LHCN-M2 (cell line): ENCODE data around the gene FAM149A. TPM values are rescaled to one million over a fixed set of nuclear protein-coding genes. Genes with fewer than 3 reads are reported as not detected.

Experiments used
- DNase-seq: peaks from one replicate; pipeline ENCODE4 v3.0.0-alpha.2; 2012; ENCODE audit warnings: low read depth
- total RNA-seq: library from RNA; depleted of rRNA; stranded (reverse); fragments of >200 nt; gene quantifications from 2 replicates; pipeline ENCODE4 v1.2.3, GENCODE V29; 2014

The FAM149A gene
- total RNA-seq, 1 experiment from 2014 or later, result 1.3 TPM

- peak; percentile 12 for DNase-seq
Observed at GRCh38 chr4:186105647-186106321, 1.3 kb downstream of the FAM149A start.

DNA sequence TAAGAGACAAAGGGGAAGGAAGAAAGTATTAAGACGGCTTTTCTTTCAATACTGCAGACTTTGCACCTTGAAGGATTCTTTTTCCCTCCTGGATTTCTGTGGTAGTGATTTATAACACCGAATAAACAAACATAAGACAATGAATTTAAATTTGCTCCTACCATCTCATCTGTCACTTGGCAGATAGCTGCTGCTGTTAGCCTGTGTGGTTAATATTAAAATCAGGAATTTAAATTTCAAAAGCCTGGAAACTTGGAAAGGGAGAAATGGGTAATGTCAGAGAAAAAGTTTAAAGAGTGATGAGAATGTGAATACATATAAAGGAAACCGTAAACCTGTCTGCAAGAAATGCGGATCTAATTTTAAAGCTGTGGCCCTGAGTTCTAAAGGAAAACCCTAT lies 3.4 kb downstream of the FAM149A start:
- no peak for DNase-seq

GRCh38 chr4:186108391-186108790 lies 3.9 kb downstream of the FAM149A start:
- no peak for DNase-seq

DNA sequence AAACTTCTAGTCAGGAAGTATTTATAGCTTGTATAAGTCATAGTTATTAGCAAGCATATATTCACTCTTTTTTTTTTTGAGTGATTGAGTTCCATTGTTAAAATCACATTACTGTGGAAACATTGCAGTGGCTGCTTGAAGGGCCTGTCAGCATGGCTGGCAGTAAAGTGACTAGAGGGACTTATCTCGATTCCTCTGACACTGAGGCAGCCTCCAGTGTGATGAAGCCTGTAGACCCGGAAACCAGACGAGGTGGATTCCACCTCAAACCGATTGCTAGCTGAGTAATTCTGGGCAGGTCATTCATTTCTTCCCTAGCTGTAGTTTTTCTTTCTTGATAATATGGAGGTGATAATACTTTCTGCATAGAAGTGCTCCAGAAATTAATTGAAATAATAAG lies 4.7 kb downstream of the FAM149A start:
- no peak for DNase-seq

DNA sequence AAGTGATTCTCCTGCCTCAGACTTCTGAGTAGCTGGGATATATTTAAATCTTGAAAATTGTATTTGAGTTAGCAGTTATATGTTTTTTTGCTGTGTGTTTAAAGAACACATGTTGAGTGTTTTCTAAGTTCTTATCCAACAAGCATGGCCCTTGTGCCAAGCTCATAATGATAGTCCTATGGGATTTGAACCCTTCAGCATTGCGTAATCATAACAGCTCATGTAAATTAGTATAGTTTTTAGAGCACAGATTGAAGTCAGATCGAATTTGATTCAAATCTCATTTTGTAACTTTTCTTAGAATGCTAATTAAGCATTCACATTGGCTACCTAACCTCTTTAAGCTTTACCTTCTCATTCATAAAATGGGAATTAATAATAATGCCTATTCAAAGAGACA lies 12.2 kb downstream of the FAM149A start:
- DNase-seq, result no peak

- DNase-seq, result peak; percentile 3
Observed at GRCh38 chr4:186118582-186118981, 14.1 kb downstream of the FAM149A start.

DNA sequence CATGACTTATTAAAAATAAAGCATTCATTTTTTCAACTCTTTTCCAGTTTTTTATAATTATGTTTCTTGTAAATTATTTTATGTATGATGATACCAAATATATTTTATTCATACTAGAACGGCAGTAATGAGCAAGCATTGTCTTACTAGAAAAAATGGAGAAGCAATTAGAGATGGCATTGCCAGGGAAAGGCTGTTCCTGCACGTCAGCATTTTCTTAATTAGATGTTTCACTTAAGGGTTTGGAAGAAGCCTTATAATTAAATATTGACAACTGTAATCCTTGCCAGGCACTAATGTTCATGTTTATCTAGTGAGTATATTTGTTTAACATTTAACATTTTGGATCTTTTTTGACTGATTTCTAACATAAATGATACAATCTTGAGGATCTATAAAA lies 16.6 kb downstream of the FAM149A start:
- no peak for DNase-seq

GRCh38 chr4:186128842-186129241 lies 24.3 kb downstream of the FAM149A start:
- DNase-seq, result no peak

GRCh38 chr4:186131935-186132334 lies 27.4 kb downstream of the FAM149A start:
- DNase-seq, result no peak

- DNase-seq, result no peak
Observed at GRCh38 chr4:186132577-186133242, 28.2 kb downstream of the FAM149A start.

DNA sequence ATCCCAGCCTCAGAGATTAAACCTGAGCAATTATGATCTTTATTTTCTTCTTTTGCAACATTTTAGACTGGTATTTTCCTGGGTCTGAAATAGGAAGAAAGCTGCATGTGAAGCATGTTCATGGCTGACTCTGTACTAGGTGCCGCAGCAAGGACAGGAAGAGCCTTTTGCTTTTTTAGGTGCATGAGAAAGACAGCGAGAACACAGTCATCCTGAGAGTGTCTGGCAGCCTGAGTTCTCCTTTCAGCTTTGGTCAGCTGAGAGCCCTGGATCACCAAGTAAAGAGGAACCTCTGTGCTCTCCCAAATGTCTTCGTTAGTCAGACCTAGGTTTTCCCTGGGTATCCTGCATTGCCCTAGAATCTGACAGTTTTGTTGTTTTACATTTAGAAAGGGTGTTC lies 29.8 kb downstream of the FAM149A start:
- no peak for DNase-seq

GRCh38 chr4:186134861-186135260 lies 30.4 kb downstream of the FAM149A start:
- no peak for DNase-seq

DNA sequence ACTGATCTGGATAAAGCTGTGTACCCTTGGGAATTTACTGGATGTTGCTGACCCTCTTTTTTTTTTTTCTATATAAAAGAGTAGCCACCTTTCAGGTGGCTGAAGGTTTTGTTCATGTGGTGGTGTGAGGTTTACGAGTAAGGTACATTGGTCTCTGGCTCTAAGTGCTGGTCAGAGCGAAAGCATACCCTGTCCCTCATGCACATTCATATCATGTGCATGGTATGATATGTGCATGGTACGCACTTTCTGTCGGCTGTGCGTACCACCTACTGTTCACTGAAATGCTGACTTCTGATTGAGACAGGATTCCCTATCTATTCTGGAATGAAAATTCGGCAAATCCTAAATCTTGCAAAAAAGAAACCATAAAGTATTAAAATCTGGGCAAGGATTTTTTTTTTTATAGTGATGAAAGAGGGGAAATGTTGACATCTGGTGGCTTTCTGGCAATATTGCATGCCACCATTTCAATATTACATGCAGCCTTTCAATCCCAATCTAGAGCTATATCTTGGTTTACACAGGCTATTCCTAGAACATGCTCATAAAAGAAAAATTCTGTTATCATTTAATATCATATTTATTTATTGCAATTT lies 32.8 kb downstream of the FAM149A start:
- DNase-seq, result peak; percentile 19

- DNase-seq, result peak; percentile 44
Observed at GRCh38 chr4:186144198-186144945, 39.9 kb downstream of the FAM149A start.

DNA sequence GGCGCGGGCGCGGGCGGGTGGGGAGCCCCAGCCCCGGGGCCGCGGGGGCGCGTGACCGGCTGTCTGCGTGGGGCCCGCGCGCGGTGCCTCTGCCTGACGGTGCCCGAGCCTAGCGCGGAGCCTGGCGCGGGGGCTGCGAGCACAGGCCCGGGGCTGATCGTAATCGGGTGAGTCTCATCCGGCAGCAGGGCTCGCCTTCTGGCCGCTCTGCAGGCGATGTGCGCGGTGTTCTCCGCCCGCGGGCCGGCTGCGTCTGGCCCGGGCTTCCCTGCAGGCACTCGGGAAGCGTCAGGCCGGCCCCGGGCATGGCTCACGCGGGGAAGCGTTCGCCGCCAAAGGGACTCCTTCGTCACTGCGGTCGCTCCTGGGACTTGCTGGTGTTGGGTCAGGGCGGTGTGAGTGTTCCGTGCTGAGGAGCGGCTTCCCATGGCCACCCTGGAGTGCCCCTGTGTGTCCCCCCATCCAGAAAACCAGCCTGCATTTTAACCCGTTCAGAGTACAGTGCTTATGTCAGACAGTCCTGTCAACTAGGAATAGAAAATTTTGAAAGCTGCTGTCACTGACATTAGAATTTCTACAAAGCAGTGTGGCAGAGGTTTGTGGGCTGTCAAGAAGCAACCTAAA lies 40.6 kb downstream of the FAM149A start:
- peak; percentile 37 for DNase-seq

- no peak for DNase-seq
Observed at GRCh38 chr4:186146458-186146857, 42.0 kb downstream of the FAM149A start.

DNA sequence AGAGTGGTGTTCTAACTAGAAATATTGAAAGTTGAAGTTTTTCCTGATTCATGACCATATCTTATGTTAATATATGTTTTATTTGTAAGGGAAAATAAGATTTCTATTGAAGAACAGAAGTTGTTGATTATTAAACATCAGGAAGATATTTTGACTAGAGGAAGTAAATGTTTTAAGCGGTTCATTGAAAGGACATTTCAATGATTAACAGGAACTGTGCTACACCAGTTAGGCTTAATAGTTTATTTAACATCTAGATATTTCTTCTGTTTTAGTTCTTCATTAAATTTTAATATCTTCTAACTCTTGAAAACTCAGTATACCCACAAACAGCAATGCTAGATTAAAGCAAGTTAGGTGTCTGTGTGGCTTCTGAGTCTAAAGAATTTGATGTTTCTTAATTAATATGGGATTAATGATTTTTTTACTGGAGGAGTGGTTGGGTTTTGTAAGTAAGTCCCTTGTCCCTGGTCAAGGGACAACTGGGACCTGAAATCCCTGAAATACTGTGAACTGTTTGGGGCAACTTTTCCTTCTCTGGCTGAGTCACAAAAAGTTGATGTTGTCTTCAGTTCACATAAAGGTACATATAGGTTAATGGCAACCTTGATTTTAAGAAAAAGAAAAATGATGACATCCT lies 44.0 kb downstream of the FAM149A start:
- no peak for DNase-seq

DNA sequence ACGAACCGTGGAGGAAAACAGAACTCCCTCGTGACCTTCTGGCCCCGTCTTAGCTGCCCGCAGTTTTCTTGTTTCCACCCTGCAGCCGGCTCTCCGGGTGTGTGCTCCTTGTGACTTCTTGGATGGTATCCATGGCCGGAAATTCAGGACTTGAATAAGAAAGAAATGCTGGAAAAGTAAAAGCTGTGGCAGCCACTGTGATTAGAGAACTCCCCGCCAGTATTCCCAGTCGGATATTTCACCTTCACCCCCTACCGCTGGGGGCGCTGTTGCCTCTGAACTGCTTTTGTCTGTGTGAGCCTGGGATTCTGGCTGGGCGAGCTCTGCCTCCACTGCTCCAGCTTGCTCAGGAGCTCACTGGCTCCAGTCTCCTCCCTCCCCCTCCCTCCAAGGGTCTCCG lies 45.4 kb downstream of the FAM149A start:
- DNase-seq, result no peak

DNA sequence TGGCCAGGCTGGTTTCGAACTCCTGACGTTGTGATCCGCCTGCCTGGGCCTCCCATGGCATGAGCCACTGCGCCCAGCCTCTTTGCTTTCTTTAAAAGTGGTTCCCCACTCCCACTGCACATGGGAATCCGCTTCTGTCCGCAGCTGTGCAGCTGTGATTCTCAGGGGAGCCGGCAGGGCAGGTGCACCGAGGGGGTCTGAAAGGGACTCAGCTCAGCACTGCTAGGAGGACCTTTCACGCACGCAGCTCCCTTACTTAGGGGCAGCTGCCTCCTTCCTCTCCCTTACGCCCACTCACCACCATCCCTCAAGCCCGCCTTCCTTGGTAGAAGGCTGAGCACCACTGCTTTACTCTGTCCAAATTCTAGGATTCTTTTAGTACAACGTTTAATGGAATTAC lies 46.4 kb downstream of the FAM149A start:
- DNase-seq, result no peak

- no peak for DNase-seq
Observed at GRCh38 chr4:186151499-186151898, 47.0 kb downstream of the FAM149A start.
